GM12892 (cell line): ENCODE data around the gene GABRB2.
"Not testable (repeated sequence)": the region's sequence is repeated elsewhere in the genome, so short reads cannot be mapped to it uniquely, and the experiment has no call there.

Experiments
- DNase-seq: peaks from one replicate; pipeline ENCODE4 v3.0.0; 2011; ENCODE audit not compliant: insufficient read length
- FAIRE-seq: peaks from 2 replicates; lab custom pipeline; 2011; peaks lifted over from hg19 to GRCh38; lab: Jason Lieb, UNC
- POLR2A ChIP-seq: IDR thresholded peaks from 2 replicates; pipeline ENCODE4 v1.6.1; 2011; ENCODE audit warnings: low read depth, low read length, control low read depth
- POLR2AphosphoS5 ChIP-seq: IDR thresholded peaks from 2 replicates; pipeline ENCODE4 v1.6.1; 2011; ENCODE audit warnings: low read depth, low read length, control low read depth
- TAF1 ChIP-seq: IDR thresholded peaks from 2 replicates; pipeline ENCODE4 v1.6.1; 2011; ENCODE audit warnings: low read depth, mild to moderate bottlenecking, control low read depth, low read length, borderline replicate concordance

Gene GABRB2

DNA sequence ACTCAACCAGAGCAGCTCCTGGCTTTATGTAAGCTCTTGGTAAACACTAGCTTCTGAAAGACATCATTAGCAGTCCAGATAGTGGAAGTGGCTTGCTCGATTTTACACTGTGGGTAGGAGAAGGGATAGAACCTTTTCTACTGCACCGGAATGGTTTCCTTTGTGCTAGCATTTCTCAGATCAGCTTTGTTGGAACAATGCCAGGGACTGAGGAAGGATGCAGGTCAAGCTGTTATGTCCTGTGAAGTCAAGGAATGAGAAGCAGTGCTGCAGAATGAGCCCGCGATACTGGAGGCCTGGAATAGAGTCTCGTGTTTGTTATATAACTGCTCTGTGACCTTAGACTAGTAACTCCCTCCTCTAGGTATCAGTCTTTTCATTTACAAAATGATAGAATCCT is 233.6 kb downstream of the GABRB2 start:
- TF ChIP-seq POLR2AphosphoS5 (no peak), TAF1 (no peak), POLR2A (no peak)
- DNase-seq: no peak
- FAIRE-seq: peak; percentile 84

DNA sequence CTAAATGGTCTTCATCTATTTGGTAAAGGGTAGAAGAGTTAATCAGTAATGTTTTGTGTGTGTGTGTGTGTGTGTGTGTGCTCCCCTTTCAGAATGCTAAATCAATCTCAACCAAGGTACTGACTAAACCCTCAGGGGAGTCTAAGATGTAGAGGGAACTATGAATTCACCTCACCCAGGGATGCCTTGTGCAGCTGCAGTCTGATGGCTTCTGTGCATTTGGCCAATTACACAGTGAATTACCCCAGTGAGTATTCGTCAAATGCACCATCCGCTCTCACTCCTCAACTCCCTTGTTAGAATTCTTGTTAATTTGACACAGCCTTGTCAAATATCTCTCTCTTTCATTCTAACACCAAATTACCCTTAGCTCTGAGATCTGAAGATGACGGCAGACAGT is 234.6 kb downstream of the GABRB2 start:
- FAIRE-seq: peak; percentile 89
- no peak for DNase-seq
- TF ChIP-seq POLR2A (no peak), POLR2AphosphoS5 (no peak), TAF1 (no peak)

DNA sequence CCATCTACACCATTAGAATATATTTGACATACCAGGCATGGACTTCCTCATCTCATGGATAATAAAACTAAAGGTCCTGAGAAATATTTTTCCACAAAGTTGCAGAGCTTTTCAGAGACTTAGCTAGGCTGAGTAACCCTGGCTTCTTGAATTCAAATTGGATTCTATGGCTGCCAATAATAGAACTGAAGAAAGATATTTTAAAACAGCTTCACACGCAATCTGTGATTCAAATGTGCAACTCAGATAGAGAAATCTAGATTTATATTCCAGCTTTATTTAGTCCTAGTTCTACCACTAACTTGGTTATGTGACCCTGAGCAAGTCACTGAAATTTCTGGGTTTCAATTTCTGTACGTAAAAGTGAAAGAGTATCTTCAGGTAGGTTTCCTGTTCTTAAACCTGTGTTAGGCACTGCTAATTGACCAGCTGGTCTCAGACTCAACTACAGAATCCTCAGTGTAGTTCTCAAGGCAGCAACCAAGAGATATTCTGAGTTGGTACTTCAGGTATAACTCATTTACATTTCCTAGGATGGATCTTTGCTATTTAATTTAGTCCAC is 235.3 kb downstream of the GABRB2 start:
- TF ChIP-seq POLR2A (no peak), TAF1 (no peak), POLR2AphosphoS5 (no peak)
- peak; percentile 92 for FAIRE-seq
- peak; percentile 11 for DNase-seq

DNA sequence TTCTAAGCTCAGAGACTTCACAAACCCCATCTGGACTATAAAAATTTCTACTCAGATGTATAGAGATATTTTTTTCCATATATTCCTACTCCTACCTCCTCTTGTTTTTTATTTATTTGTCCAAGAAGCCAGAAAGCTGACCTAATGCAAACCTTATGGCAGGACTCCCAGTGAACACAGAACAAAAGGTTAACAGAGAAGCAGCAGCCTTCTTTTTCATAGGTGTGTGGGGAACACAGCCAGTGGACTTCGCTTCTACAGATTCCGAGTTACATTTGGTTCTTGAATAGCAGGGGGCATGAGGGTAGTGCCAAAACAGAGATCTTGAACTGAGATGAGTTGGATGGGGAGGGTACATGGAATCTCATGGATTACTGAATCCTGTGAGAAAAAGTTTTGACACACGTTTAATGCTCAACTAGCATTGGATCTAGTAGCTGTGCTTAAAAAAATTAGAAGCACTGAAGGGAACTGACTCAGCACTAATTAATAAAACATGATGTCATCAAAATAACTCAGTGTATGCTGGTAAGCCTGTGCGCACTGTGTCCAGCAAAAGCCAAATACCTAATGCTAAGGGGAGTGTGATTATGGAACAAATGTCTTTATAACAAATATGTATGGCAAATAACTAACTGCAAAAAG is 240.1 kb downstream of the GABRB2 start:
- FAIRE-seq (no peak), DNase-seq (no peak)
- TF ChIP-seq TAF1: no peak
- no peak for TF ChIP-seq POLR2A
- no peak for TF ChIP-seq POLR2AphosphoS5

DNA sequence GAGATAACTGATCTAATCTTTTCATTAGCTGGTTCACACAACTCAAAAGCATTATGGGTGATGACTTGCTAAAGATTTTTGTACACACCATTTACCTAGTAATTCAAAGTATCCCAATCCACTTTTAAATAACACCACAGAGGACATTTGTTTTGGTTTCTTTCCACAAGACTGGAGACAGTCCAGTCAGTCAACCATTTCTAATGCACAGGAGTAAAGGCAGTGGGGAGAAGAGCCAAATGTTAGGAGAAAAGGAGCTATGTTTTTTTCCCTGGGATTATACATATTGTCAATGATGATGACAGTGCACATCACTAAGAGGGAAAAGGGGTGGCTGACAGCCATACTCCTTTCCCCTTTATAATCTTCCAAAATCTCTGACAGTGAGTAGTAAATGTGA is 240.9 kb downstream of the GABRB2 start:
- no peak for FAIRE-seq
- DNase-seq: no peak
- TF ChIP-seq POLR2AphosphoS5 (no peak), POLR2A (no peak), TAF1 (no peak)

DNA sequence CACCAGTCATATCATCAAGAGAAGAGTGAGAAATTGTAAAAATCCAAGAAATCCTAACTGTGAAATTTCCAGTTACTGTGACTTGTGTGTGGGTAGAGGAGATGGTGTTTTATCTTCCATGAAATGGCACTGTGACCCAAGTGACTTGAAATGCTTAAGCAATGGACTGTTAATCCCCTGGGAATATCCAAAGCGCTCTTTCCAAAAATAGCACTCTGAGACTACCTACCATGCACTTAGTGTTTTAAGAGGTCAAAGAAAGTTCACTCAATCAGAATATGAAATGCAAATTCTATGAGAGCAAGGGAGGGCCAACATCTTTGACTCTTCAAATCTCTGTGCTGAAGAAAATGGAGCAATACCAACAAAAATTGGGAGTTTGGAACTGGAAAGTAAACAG is 244.0 kb downstream of the GABRB2 start:
- FAIRE-seq: peak; percentile 77
- TF ChIP-seq POLR2A (no peak), TAF1 (no peak)
- DNase-seq: no peak

DNA sequence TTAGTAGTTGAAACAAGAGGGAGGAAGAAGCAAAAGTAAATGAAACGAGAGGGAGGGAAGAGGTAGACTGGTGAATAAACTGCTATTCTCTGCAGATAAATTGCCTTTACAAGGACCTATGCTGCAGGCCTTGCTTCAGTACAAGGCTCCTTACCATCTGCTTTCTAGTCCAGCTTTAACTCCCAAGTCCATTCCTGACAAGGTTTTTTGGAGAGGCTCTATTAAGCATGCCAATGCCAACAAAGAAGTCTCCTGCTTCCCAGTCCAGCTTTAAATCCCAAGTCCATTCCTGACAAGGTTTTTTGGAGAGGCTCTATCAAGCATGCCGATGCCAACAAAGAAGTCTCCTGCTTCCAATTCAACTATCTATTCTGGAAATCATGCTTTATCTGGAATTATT is 244.9 kb downstream of the GABRB2 start:
- DNase-seq (no peak), FAIRE-seq (no peak)
- TF ChIP-seq POLR2A (no peak), POLR2AphosphoS5 (no peak), TAF1 (no peak)

DNA sequence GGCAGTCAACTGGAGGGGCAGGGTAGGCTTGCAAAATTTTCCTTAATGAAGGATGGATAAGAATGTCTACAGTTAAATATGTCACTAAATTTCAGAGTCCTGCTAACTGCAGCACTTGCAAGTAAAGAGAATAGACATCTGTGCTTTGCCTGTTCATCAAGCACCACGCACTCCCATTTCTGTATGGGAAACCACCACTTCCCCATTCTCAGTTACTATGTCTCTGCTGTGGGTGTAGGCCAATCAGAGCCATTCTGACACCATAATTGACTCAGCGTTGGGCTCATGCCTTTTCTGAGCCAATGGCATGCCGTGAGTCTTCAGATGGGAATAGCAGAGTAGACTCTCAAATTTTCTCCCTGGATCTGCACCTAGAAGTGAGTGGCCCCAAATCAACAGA is 247.5 kb downstream of the GABRB2 start:
- no peak for TF ChIP-seq POLR2AphosphoS5
- no peak for TF ChIP-seq POLR2A
- no peak for TF ChIP-seq TAF1
- no peak for DNase-seq
- FAIRE-seq: peak; percentile 56

DNA sequence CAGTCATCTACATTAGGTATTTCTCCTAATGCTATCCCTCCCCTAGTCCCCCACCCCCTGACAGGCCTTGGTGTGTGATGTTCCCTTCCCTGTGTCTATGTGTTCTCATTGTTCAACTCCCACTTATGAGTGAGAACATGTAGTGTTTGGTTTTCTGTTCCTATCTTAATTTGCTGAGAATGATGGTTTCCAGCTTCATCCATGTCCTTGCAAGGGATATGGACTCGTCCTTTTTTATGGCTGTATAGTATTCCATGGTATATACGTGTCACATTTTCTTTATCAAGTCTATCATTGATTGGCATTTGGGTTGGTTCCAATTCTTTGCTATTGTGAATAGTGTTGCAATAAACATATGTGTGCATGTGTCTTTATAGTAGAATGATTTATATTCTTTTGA is 249.1 kb downstream of the GABRB2 start:
- not testable (repeated sequence) for FAIRE-seq, DNase-seq

DNA sequence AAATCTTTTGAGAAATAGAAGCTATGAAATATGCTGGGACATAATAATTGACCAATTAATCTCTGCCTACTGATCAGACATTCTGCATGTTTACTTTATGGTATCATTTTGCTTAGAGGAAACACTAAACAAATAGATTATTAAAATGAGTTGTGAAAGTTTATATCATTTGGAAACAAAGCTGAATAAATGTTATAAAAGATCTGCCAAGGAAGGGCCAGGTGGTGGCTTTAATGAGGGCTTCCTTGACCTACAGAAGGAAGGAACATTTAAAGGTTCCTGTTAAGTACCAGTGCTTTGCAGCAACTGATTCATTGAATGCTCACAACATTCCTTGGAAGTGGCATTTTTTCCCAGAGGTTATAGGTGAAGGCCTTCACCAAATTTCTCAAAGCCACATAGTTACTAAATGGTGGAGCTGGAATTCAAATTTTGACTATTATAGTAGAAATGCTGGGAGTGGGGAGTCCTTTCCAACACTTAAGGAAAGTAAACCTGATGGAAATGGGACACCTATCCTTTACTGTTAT is 250.7 kb downstream of the GABRB2 start:
- no peak for FAIRE-seq
- no peak for DNase-seq
- TF ChIP-seq TAF1 (no peak), POLR2AphosphoS5 (no peak), POLR2A (no peak)

DNA sequence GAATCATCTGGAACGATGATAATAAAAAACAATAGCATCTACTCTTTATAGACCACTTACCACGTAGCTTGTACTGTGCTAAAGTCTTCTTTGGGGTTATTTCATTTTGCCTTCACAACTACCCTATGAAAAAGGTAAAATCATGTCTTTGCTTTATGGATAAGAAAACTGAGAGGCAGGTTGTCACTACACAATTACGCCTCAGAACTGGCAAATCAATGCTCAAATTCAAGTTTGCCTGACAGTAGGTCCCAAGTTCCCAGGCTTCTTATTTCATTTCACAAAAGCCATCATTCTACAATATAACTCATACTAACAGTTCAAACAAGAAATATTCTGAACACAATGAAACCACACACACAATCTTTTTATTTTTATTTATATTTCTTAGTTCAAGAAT is 258.5 kb downstream of the GABRB2 start:
- DNase-seq (no peak), FAIRE-seq (no peak)
- TF ChIP-seq POLR2A (no peak), POLR2AphosphoS5 (no peak), TAF1 (no peak)

DNA sequence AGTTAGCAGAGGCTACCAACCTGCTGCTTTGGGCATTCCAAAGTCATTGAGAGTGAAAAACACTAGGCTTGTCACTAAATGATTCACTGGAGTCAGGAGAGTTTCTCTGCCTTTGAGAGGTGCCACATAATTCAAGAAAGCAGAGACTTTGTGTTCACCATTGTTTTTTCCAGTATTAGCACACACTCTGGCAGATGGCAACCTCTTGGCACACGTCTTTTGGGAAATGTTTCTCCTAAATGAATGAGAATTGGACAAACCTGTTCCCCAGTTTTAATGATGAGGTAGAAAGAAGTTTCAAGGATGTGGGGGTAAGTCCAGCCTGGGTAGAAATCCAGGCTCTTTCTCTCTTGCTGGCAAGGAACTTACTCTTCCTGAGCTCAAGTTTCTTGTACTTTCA is 259.1 kb downstream of the GABRB2 start:
- DNase-seq: no peak
- no peak for FAIRE-seq
- TF ChIP-seq POLR2AphosphoS5 (no peak), POLR2A (no peak), TAF1 (no peak)
